Esophagus squamous epithelium (tissue), 4 donors: ENCODE data around the gene ASAP2.

Source experiments
- CTCF ChIP-seq, 6 experiments: fragments of 450-650 bp in 4 of 6; fragments of 200-600 bp in 2 of 6; sonication (generic) in 2 of 6; IDR thresholded peaks; one replicate each; pipeline ENCODE4 v1.5.1; 2016 to 2019; ENCODE audit warnings: antibody characterized with exemption in 6 of 6, mild to moderate bottlenecking in 4 of 6, moderate library complexity in 4 of 6
- POLR2A ChIP-seq, 4 donors: fragments of 450-650 bp; IDR thresholded peaks; one replicate each; pipeline ENCODE4 v1.6.1; 2017; ENCODE audit warnings: antibody characterized with exemption in 4 of 4, mild to moderate bottlenecking in 4 of 4, moderate library complexity in 3 of 4

GRCh38 chr2:9420495-9420894, 213.9 kb downstream of the ASAP2 start:
- TF ChIP-seq CTCF (IDR thresholded peaks at IDR 0.05): no peak
- no peak for TF ChIP-seq POLR2A (IDR thresholded peaks at IDR 0.05)
